Lung microvascular endothelial cell (primary cell): ENCODE measurements around the gene CORO2B. TPM values are rescaled to one million over a fixed set of nuclear protein-coding genes. Genes with fewer than 3 reads are reported as not detected.
A peak's percentile ranks its signal among the peaks of the same experiment; 100 is the strongest.
"Not testable (repeated sequence)": the region's sequence is repeated elsewhere in the genome, so short reads cannot be mapped to it uniquely, and the experiment has no call there.

Source experiments
- DNase-seq, 2 donors: peaks; one replicate each; pipeline versions ENCODE4 v3.0.0 to v3.0.0-alpha.2; 2010; ENCODE audit warnings: low read depth in 2 of 2
- total RNA-seq: library from RNA; depleted of rRNA; stranded (reverse); fragments of >200 nt; gene quantifications from 2 replicates; pipeline ENCODE4 v1.2.1, GENCODE V29; 2014

CORO2B gene
- total RNA-seq, 1 donor from 2014 or later: 0.20 TPM

- DNase-seq: no peak
These were observed 147.5 kb downstream of the CORO2B start for GRCh38 chr15:68726246-68726645.

GRCh38 chr15:68729789-68730411 is 151.1 kb downstream of the CORO2B start:
- DNase-seq: peak; percentile 61 to 67

- peak; percentile 63 to 82 for DNase-seq
These were observed 151.7 kb downstream of the CORO2B start for GRCh38 chr15:68730471-68730919.

GRCh38 chr15:68730976-68731897 is 152.4 kb downstream of the CORO2B start:
- no peak for DNase-seq

- no peak for DNase-seq
These were observed 153.7 kb downstream of the CORO2B start for GRCh38 chr15:68732451-68732850.

- DNase-seq: no peak
These were observed 154.9 kb downstream of the CORO2B start for GRCh38 chr15:68733666-68734065.

GRCh38 chr15:68734352-68734751 is 155.6 kb downstream of the CORO2B start:
- no peak for DNase-seq

GRCh38 chr15:68734881-68735280 is 156.1 kb downstream of the CORO2B start:
- DNase-seq: no peak

- no peak for DNase-seq
These were observed 156.8 kb downstream of the CORO2B start for GRCh38 chr15:68735610-68736009.

- peak; percentile 26 to 64 for DNase-seq
These were observed 160.7 kb downstream of the CORO2B start for GRCh38 chr15:68739390-68740080.

- no peak for DNase-seq
These were observed 164.5 kb downstream of the CORO2B start for GRCh38 chr15:68743256-68743655.

- DNase-seq: no peak
These were observed 170.6 kb downstream of the CORO2B start for GRCh38 chr15:68749365-68749764.

GRCh38 chr15:68749793-68750192 is 171.0 kb downstream of the CORO2B start:
- DNase-seq: no peak

GRCh38 chr15:68751622-68752021 is 172.8 kb downstream of the CORO2B start:
- DNase-seq: no peak

- no peak for DNase-seq
These were observed 176.9 kb downstream of the CORO2B start for GRCh38 chr15:68755731-68756130.

GRCh38 chr15:68759982-68760579 is 181.3 kb downstream of the CORO2B start:
- not testable (repeated sequence) for DNase-seq

- no peak for DNase-seq
These were observed 184.3 kb downstream of the CORO2B start for GRCh38 chr15:68763063-68763462.

- DNase-seq: peak in 1 of 2 donors; percentile 92
These were observed 185.3 kb downstream of the CORO2B start for GRCh38 chr15:68764090-68764489.

- peak; percentile 17 to 77 for DNase-seq
These were observed 187.0 kb downstream of the CORO2B start for GRCh38 chr15:68765602-68766368.

GRCh38 chr15:68767833-68768232 is 189.0 kb downstream of the CORO2B start:
- DNase-seq: no peak

- peak; percentile 26 to 45 for DNase-seq
These were observed 189.5 kb downstream of the CORO2B start for GRCh38 chr15:68768321-68768720.
